GM10248 (cell line): ENCODE measurements around the gene ECEL1.
"Not testable (repeated sequence)": the region's sequence is repeated elsewhere in the genome, so short reads cannot be mapped to it uniquely, and the experiment has no call there.

Experiments
- CTCF ChIA-PET: fragments of 300-600 bp; sonication (Branson Sonifier 250); formaldehyde crosslinking; extraction: SDS; loops from one replicate; lab custom pipeline; 2021; ENCODE audit warnings: antibody characterized with exemption; lab: Yijun Ruan, JAX
- POLR2A ChIA-PET: fragments of 350-650 bp; sonication (Branson Sonifier 250); formaldehyde crosslinking; extraction: SDS; loops from one replicate; lab custom pipeline; 2020; ENCODE audit warnings: antibody characterized with exemption; lab: Yijun Ruan, JAX
- DNase-seq: peaks from one replicate; pipeline ENCODE4 v3.0.0; 2012; ENCODE audit errors: extremely low spot score
- CTCF ChIP-seq: IDR thresholded peaks from 2 replicates; pipeline ENCODE4 v1.5.1; 2012; ENCODE audit warnings: mild to moderate bottlenecking, low read depth; ENCODE audit errors: extremely low read depth, missing control alignments, control extremely low read depth

The ECEL1 gene

GRCh38 chr2:232436381-232437194 lies 51.0 kb downstream of the ECEL1 start:
- no peak for TF ChIP-seq CTCF
- no peak for DNase-seq
- POLR2A ChIA-PET: no interaction called here
- CTCF ChIA-PET: interaction anchor here (1.0 to 2.1 kb wide), 5 partner anchors 11 to 536 kb away, joined by 3 to 6 read pairs (median 5); no protein-coding TSS in a partner anchor

GRCh38 chr2:232435805-232436204 lies 51.8 kb downstream of the ECEL1 start:
- no peak for TF ChIP-seq CTCF
- ChIA-PET CTCF (interaction anchor here (1.5 to 2.1 kb wide), 3 partner anchors 11 to 536 kb away, joined by 3 to 7 read pairs (median 5); no protein-coding TSS in a partner anchor), POLR2A (no interaction called here)
- DNase-seq: no peak

GRCh38 chr2:232435375-232435648 lies 52.3 kb downstream of the ECEL1 start:
- TF ChIP-seq CTCF: no peak
- POLR2A ChIA-PET: no interaction called here
- DNase-seq: no peak
- CTCF ChIA-PET: interaction anchor here (1.2 to 2.1 kb wide), 4 partner anchors 9 to 535 kb away, joined by 3 to 7 read pairs (median 6); no protein-coding TSS in a partner anchor

- CTCF ChIA-PET: interaction anchor here (0.6 to 2.1 kb wide), 5 partner anchors 10 to 535 kb away, joined by 3 to 7 read pairs (median 5); no protein-coding TSS in a partner anchor
- POLR2A ChIA-PET: no interaction called here
- no peak for TF ChIP-seq CTCF
- DNase-seq: no peak
Observed at GRCh38 chr2:232434563-232435374, 52.9 kb downstream of the ECEL1 start.

- POLR2A ChIA-PET: no interaction called here
- no peak for TF ChIP-seq CTCF
- no peak for DNase-seq
- CTCF ChIA-PET: interaction anchor here (0.6 to 2.1 kb wide), 2 partner anchors 13 to 63 kb away, joined by 3 to 7 read pairs; no protein-coding TSS in a partner anchor
Observed at GRCh38 chr2:232434091-232434490, 53.5 kb downstream of the ECEL1 start.

- DNase-seq, POLR2A ChIA-PET: not testable (repeated sequence)
- CTCF ChIA-PET: interaction anchor here (2.1 kb wide), 1 partner anchor 13 kb away, joined by 7 read pairs; no protein-coding TSS in a partner anchor
Observed at GRCh38 chr2:232433622-232434021, 54.0 kb downstream of the ECEL1 start.
